Chondrocyte (in vitro differentiated cells): ENCODE results near the gene BCL2L15. TPM values are rescaled to one million over a fixed set of nuclear protein-coding genes. Genes with fewer than 3 reads are reported as not detected.

Experiments
- DNase-seq: peaks from one replicate; pipeline ENCODE4 v3.0.0; 2021; ENCODE audit warnings: mixed read lengths, low spot score
- H3K27ac Mint-ChIP-seq: one replicate; pipeline ENCODE4 v1.8.0; 2021; ENCODE audit warnings: mild to moderate bottlenecking, moderate library complexity, mixed read lengths; ENCODE audit not compliant: unreplicated experiment
- H3K27me3 Mint-ChIP-seq: 2 replicates; pipeline ENCODE4 v1.8.0; 2021; ENCODE audit warnings: low read depth, mixed read lengths
- H3K36me3 Mint-ChIP-seq: 2 replicates; pipeline ENCODE4 v1.8.0; 2021; ENCODE audit warnings: low read depth, mixed read lengths
- H3K4me1 Mint-ChIP-seq: 2 replicates; pipeline ENCODE4 v1.8.0; 2021; ENCODE audit warnings: low read depth, mild to moderate bottlenecking, mixed read lengths
- H3K4me3 Mint-ChIP-seq: one replicate; pipeline ENCODE4 v1.8.0; 2021; ENCODE audit warnings: mild to moderate bottlenecking, moderate library complexity, mixed read lengths; ENCODE audit not compliant: unreplicated experiment
- H3K9me3 Mint-ChIP-seq: 2 replicates; pipeline ENCODE4 v1.8.0; 2021; ENCODE audit warnings: low read depth, mixed read lengths
- CTCF ChIP-seq: fragments of 200-600 bp; sonication (generic); IDR thresholded peaks from 2 replicates; pipeline ENCODE4 v1.5.0; 2021; ENCODE audit warnings: antibody characterized with exemption, mild to moderate bottlenecking, moderate library complexity
- total RNA-seq: library from RNA; stranded (reverse); gene quantifications from 3 replicates; pipeline ENCODE4 v1.2.1, GENCODE V29; 2021

BCL2L15 gene
- total RNA-seq, 1 donor from 2014 or later: 0.17 TPM

DNA sequence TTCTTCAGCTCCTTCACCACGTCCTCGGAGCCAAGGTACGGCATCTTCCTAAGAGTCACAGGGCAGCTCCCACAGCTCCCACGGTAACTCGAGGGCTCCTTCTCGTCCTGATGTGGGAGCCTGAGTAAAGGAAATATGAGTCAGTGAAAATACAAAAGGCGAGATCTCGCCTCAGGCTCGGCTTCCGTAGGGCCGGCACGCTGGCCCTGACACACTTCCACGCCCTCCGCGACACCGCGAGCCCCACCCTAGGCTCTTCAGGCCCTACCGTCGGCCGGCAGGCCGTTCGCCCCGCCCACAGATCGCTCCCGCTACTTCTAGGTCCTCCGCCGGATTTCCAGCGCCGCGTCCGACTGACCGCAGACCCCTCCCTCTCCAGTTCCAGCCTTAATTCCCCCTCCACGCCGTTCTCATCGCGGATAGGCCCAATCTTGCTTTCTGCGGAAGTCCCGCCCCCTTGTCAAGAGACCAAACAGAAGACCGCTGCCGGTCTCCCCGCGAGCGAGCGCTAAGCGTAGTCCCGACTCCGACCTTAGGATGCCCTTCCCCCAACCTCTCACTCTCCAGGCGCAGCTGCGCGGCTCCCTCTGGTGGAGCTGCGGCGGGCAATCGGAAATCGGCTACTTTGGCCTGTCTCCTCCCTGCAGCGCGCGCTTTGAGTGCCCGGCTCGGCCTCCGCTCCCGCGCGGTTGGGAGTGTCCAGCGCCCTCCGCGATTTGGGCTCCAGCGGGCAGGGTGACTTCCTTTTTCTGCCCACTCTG is 17.5 kb upstream of the BCL2L15 start, which contains the start of the genes AP4B1 and DCLRE1B:
TSS of gene AP4B1 (minus strand) at position 126 of the 761 bp plus-strand sequence. CDS start at position 44, 82 bp downstream.
TSS of gene DCLRE1B (plus strand) at position 653 of the 761 bp plus-strand sequence. CDS start 261 bp downstream, outside the sequence.
- Mint-ChIP-seq H3K36me3 (peaks cover 7% of the 10 kb centered on the region), H3K27me3 (no peaks in the 10 kb centered on the region)

DNA sequence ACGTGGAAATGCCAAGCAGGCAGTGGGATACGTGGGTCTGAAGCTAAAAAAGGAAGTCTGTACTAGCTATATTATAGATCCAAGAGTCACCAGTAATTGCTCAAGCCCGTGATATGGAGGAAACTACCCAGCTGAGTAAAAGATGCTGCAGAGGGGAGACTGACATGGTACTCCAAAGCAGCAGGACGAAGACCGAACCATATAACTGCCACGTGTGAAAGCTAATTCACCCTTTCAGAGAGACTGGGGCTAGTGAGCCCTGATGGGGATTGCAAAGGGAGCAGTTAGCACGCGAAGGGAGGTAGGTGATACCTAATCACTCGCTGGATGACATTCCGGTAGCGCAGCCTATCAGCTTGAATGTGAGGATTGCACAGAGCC is 16.9 kb upstream of the BCL2L15 start:
- Mint-ChIP-seq H3K4me1 (peaks cover 43% of the 10 kb centered on the region), H3K27me3 (no peaks in the 10 kb centered on the region), H3K36me3 (peaks cover 9% of the 10 kb centered on the region), H3K27ac (peak overlapping the region; percentile 100), H3K9me3 (no peaks in the 10 kb centered on the region), H3K4me3 (peak overlapping the region; percentile 96)
- no peak for TF ChIP-seq CTCF
- no peak for DNase-seq

More for the DNA sequence above, 17.5 kb upstream of the BCL2L15 start, which contains the start of the genes AP4B1 and DCLRE1B:
- H3K9me3 Mint-ChIP-seq: no peaks in the 10 kb centered on the region
- H3K4me3 Mint-ChIP-seq: peak within 1 kb of the TSS; percentile 96
- peaks cover 37% of the 10 kb centered on the region for H3K4me1 Mint-ChIP-seq
- peak; percentile 100 for DNase-seq
- H3K27ac Mint-ChIP-seq: peak within 1 kb of the TSS; percentile 100
- peak; percentile 80 for TF ChIP-seq CTCF

DNA sequence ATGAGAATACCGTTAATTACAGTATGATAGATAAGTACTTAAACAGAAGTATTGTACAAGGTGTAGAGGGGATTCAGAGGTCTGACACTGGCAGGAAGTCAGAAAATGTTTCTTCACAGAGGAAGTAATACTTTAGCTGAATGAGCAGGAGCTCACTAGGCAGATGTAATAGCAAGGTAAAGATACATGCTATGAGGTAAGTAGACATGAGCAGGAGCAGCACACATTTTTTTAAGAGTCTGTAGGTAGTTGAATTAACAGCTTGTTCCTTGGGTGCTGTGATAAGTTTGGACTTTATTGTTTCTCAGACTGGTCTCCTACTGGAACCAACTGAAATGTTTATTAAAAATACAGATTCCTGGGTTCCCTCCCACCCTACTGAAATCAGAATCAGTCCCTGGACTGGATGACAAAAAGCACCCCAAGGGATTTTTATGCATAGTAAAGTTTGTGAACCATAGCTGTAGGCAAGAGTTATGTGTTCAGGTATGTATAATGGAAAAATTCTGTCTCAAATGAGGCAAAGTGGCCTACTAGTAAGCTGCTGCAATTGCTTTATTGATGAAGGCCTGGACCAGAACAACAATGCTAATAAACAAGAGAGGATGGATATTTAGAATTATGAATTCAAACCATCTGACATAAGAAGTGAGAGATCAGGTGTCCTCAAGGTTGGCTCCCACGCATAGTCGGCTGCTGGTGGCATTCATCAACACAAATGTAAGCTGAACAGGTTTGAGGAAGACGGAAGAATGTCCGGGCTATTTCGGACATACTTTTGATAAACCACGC is 16.3 kb upstream of the BCL2L15 start:
- Mint-ChIP-seq H3K4me1 (peaks cover 48% of the 10 kb centered on the region), H3K36me3 (peaks cover 10% of the 10 kb centered on the region), H3K27ac (peak overlapping the region; percentile 100), H3K27me3 (no peaks in the 10 kb centered on the region), H3K9me3 (no peaks in the 10 kb centered on the region), H3K4me3 (peak overlapping the region; percentile 96)
- TF ChIP-seq CTCF: no peak
- DNase-seq: no peak

GRCh38 chr1:113901191-113901590 is 13.8 kb upstream of the BCL2L15 start:
- Mint-ChIP-seq H3K4me1 (peaks cover 45% of the 10 kb centered on the region), H3K27me3 (no peaks in the 10 kb centered on the region), H3K4me3 (no peak overlapping the region), H3K27ac (no peak overlapping the region), H3K36me3 (peaks cover 26% of the 10 kb centered on the region), H3K9me3 (no peaks in the 10 kb centered on the region)
- no peak for TF ChIP-seq CTCF
- DNase-seq: no peak

GRCh38 chr1:113899111-113899510 is 11.7 kb upstream of the BCL2L15 start:
- no peaks in the 10 kb centered on the region for H3K9me3 Mint-ChIP-seq
- DNase-seq: no peak

More at GRCh38 chr1:113899111-113899510, 11.7 kb upstream of the BCL2L15 start:
- H3K27me3 Mint-ChIP-seq: no peaks in the 10 kb centered on the region
- no peak overlapping the region for H3K4me3 Mint-ChIP-seq
- TF ChIP-seq CTCF: no peak
- H3K27ac Mint-ChIP-seq: no peak overlapping the region
- peaks cover 39% of the 10 kb centered on the region for H3K4me1 Mint-ChIP-seq
- H3K36me3 Mint-ChIP-seq: peaks cover 35% of the 10 kb centered on the region
